IMR-90 (cell line): Measurements from ENCODE around the gene ROM1. TPM values are rescaled to one million over a fixed set of nuclear protein-coding genes. Genes with fewer than 3 reads are reported as not detected.

Experiments
- ATAC-seq: fragments of 200-7000 bp; cut with Tn5 transposase; 2 replicates; pipeline ENCODE4 v1.9.1; 2020; ENCODE audit warnings: low read depth, mild to moderate bottlenecking, moderate library complexity
- BruUV-seq: library from RNA; stranded (reverse); fragments of 400-500 nt; replicated peaks from 2 replicates; lab custom pipeline; 2021; lab: Mats Ljungman, UMichigan
- CTCF ChIA-PET: fragments of 300-600 bp; formaldehyde crosslinking; extraction: SDS; loops from one replicate; lab custom pipeline; 2021; ENCODE audit warnings: antibody characterized with exemption; lab: Yijun Ruan, JAX
- POLR2A ChIA-PET: fragments of 300-600 bp; sonication (Branson Sonifier 250); formaldehyde crosslinking; loops from one replicate; lab custom pipeline; 2022; ENCODE audit warnings: antibody characterized with exemption; ENCODE audit not compliant: unreplicated experiment; lab: Charles Lee
- DNase-seq: peaks from one replicate; pipeline ENCODE4 v3.0.0; 2013
- H2AFZ ChIP-seq: replicated peaks from 2 replicates; pipeline ENCODE3; 2013; ENCODE audit warnings: low read length, mild to moderate bottlenecking; ENCODE audit not compliant: poor library complexity
- H2AK5ac ChIP-seq: 2 replicates; pipeline ENCODE4 v1.6.1; 2013; ENCODE audit warnings: low read depth, low read length, inconsistent platforms
- H2AK9ac ChIP-seq: replicated peaks from 2 replicates; pipeline ENCODE3; 2013; ENCODE audit warnings: mild to moderate bottlenecking, low read depth, low read length, moderate library complexity; ENCODE audit not compliant: poor library complexity
- H2BK120ac ChIP-seq: 2 replicates; pipeline ENCODE4 v1.6.1; 2013; ENCODE audit warnings: low read depth, low read length, inconsistent platforms
- H2BK15ac ChIP-seq: 3 replicates; pipeline ENCODE4 v1.6.1; 2013; ENCODE audit warnings: low read depth, low read length, inconsistent platforms
- H2BK20ac ChIP-seq: 2 replicates; pipeline ENCODE4 v1.6.1; 2013; ENCODE audit warnings: low read depth, mild to moderate bottlenecking, inconsistent platforms, low read length, moderate library complexity
- H2BK5ac ChIP-seq: 2 replicates; pipeline ENCODE4 v1.6.1; 2013; ENCODE audit warnings: mild to moderate bottlenecking, low read depth, low read length, inconsistent platforms; ENCODE audit not compliant: poor library complexity, severe bottlenecking
- H3K14ac ChIP-seq: replicated peaks from 2 replicates; pipeline ENCODE4 v1.6.1; 2013; ENCODE audit warnings: low read depth, low read length, inconsistent platforms
- H3K18ac ChIP-seq: 2 replicates; pipeline ENCODE4 v1.6.1; 2013; ENCODE audit warnings: low read depth, low read length, control low read depth
- H3K23ac ChIP-seq: 2 replicates; pipeline ENCODE4 v1.6.1; 2013; ENCODE audit warnings: low read depth, low read length, inconsistent platforms
- H3K27ac ChIP-seq: 2 replicates; pipeline ENCODE4 v1.5.1; 2013; ENCODE audit warnings: mild to moderate bottlenecking, control low read depth, low read length; ENCODE audit not compliant: insufficient read depth
- H3K27me3 ChIP-seq: 2 replicates; pipeline ENCODE4 v1.6.1; 2013; ENCODE audit warnings: low read length; ENCODE audit not compliant: control insufficient read depth, insufficient read depth
- H3K36me3 ChIP-seq: 2 replicates; pipeline ENCODE4 v1.6.1; 2013; ENCODE audit warnings: low read length, mixed read lengths; ENCODE audit not compliant: control insufficient read depth, insufficient read depth
- H3K4ac ChIP-seq: 2 replicates; pipeline ENCODE4 v1.6.1; 2013; ENCODE audit warnings: low read depth, low read length, inconsistent platforms
- H3K4me1 ChIP-seq: 2 replicates; pipeline ENCODE4 v1.6.1; 2013; ENCODE audit warnings: low read length, mixed read lengths; ENCODE audit not compliant: control insufficient read depth, insufficient read depth
- H3K4me2 ChIP-seq: 2 replicates; pipeline ENCODE4 v1.6.1; 2013; ENCODE audit warnings: low read depth, mild to moderate bottlenecking, control low read depth, low read length, moderate library complexity
- H3K4me3 ChIP-seq: 2 replicates; pipeline ENCODE4 v1.5.1; 2013; ENCODE audit warnings: low read depth, mild to moderate bottlenecking, control low read depth, low read length, moderate library complexity; ENCODE audit not compliant: insufficient read depth
- H3K56ac ChIP-seq: 2 replicates; pipeline ENCODE4 v1.6.1; 2013; ENCODE audit warnings: low read length, inconsistent platforms; ENCODE audit not compliant: insufficient read depth; ENCODE audit errors: extremely low read depth
- H3K79me1 ChIP-seq, 2 experiments: 2 replicates each; pipeline ENCODE4 v1.6.1; 2013; ENCODE audit warnings: low read length in 2 of 2, inconsistent platforms in 1 of 2, low read depth in 1 of 2
- H3K9ac ChIP-seq: 2 replicates; pipeline ENCODE4 v1.6.1; 2013; ENCODE audit warnings: low read depth, low read length, control low read depth
- H3K9me1 ChIP-seq: 2 replicates; pipeline ENCODE4 v1.6.1; 2013; ENCODE audit warnings: low read length, inconsistent platforms; ENCODE audit not compliant: insufficient read depth
- H3K9me3 ChIP-seq: 2 replicates; pipeline ENCODE4 v1.6.1; 2013; ENCODE audit warnings: low read length; ENCODE audit not compliant: control insufficient read depth, insufficient read depth
- H4K20me1 ChIP-seq: 2 replicates; pipeline ENCODE4 v1.6.1; 2013; ENCODE audit warnings: low read length, inconsistent platforms; ENCODE audit not compliant: insufficient read depth
- H4K5ac ChIP-seq: 2 replicates; pipeline ENCODE4 v1.6.1; 2013; ENCODE audit warnings: mild to moderate bottlenecking, low read depth, low read length, control low read depth
- H4K8ac ChIP-seq, 2 experiments: 2 replicates each; pipeline ENCODE4 v1.6.1; 2013; ENCODE audit warnings: low read depth in 2 of 2, low read length in 2 of 2, control low read depth in 1 of 2, inconsistent platforms in 1 of 2
- H4K91ac ChIP-seq: 2 replicates; pipeline ENCODE4 v1.6.1; 2013; ENCODE audit warnings: low read depth, low read length, inconsistent platforms; ENCODE audit not compliant: insufficient read depth
- BHLHE40 ChIP-seq: fragments of 150-350 bp; IDR thresholded peaks from 2 replicates; pipeline ENCODE4 v1.6.1; 2016; ENCODE audit warnings: mild to moderate bottlenecking, low read depth, low read length
- CTCF ChIP-seq: conservative IDR thresholded peaks from 2 replicates; pipeline ENCODE4 v1.5.1; 2012; ENCODE audit warnings: mild to moderate bottlenecking, low read depth, low read length, improper control_type of control experiment
- ELK1 ChIP-seq: fragments of 150-350 bp; IDR thresholded peaks from 2 replicates; pipeline ENCODE4 v1.6.1; 2016; ENCODE audit warnings: low read depth, mild to moderate bottlenecking, low read length, moderate library complexity, borderline replicate concordance
- FOS ChIP-seq: fragments of 150-350 bp; IDR thresholded peaks from 2 replicates; pipeline ENCODE4 v1.6.1; 2016; ENCODE audit warnings: low read depth, low read length
- MAFK ChIP-seq: IDR thresholded peaks from 2 replicates; pipeline ENCODE4 v1.6.1; 2012; ENCODE audit warnings: low read depth, low read length, improper control_type of control experiment
- MAZ ChIP-seq: IDR thresholded peaks from 2 replicates; pipeline ENCODE4 v1.6.1; 2012; ENCODE audit warnings: low read depth, mild to moderate bottlenecking, low read length, improper control_type of control experiment, moderate library complexity, borderline replicate concordance
- NFE2L2 ChIP-seq: fragments of 150-350 bp; IDR thresholded peaks from 2 replicates; pipeline ENCODE4 v1.6.1; 2016; ENCODE audit warnings: low read depth, mild to moderate bottlenecking, low read length
- POLR2A ChIP-seq: IDR thresholded peaks from 2 replicates; pipeline ENCODE4 v1.6.1; 2012; ENCODE audit warnings: mild to moderate bottlenecking, low read depth, low read length
- RAD21 ChIP-seq: IDR thresholded peaks from 2 replicates; pipeline ENCODE4 v1.6.1; 2012; ENCODE audit warnings: low read length, improper control_type of control experiment
- RCOR1 ChIP-seq: IDR thresholded peaks from 2 replicates; pipeline ENCODE4 v1.6.1; 2012; ENCODE audit warnings: mild to moderate bottlenecking, low read length, improper control_type of control experiment; ENCODE audit not compliant: insufficient replicate concordance
- SMC3 ChIP-seq: fragments of 150-350 bp; IDR thresholded peaks from 2 replicates; pipeline ENCODE4 v1.6.1; 2016; ENCODE audit warnings: low read depth, mild to moderate bottlenecking, antibody characterized with exemption, low read length, moderate library complexity
- USF2 ChIP-seq: fragments of 150-350 bp; IDR thresholded peaks from 2 replicates; pipeline ENCODE4 v1.6.1; 2017; ENCODE audit warnings: mild to moderate bottlenecking, antibody characterized with exemption, low read length, low read depth
- WGBS, 2 experiments: methylation state at CpG; one replicate each; pipeline versions ENCODE4 v1.1.5 to v1.1.7; 2013; ENCODE audit warnings: missing lambda C conversion rate in 2 of 2; ENCODE audit not compliant: insufficient read length in 1 of 2; ENCODE audit errors: extremely low coverage in 2 of 2; 5-methylcytosine and 5-hydroxymethylcytosine counted together
- dilution Hi-C: fragments of 300-500 bp; cut with HindIII; formaldehyde crosslinking; loops from one replicate; pipeline ENCODE4 v1.14.3; 2018; ENCODE audit warnings: low sequenced_read_pairs; ENCODE audit not compliant: unreplicated experiment
- in situ Hi-C: fragments of 300-500 bp; cut with MboI; formaldehyde crosslinking; loops from 3 replicates; pipeline ENCODE4 v1.14.3; 2019; ENCODE audit warnings: low sequenced_read_pairs, inconsistent platforms, mixed read lengths
- intact Hi-C: fragments of 100-400 bp; cut with micrococcal nuclease; formaldehyde crosslinking; loops from 2 replicates; pipeline ENCODE4 v1.10.0; 2022
- polyA plus RNA-seq, 3 experiments: library from polyadenylated mRNA; depleted of rRNA; stranded (reverse); fragments of >200 nt; gene quantifications; 2 replicates each; pipeline ENCODE4 v1.2.3, GENCODE V29; 2012; ENCODE audit warnings: low replicate concordance in 1 of 3
- total RNA-seq: library from RNA; depleted of rRNA; stranded (reverse); fragments of >200 nt; gene quantifications from 2 replicates; pipeline ENCODE4 v1.2.3, GENCODE V29; 2012

ROM1 gene
- total and polyA plus RNA-seq, 2 of the 4 experiments (the other 2 are of a cell fraction), result 2.2 to 2.5 TPM

GRCh38 chr11:62605467-62605866 lies 7.6 kb upstream of the ROM1 start:
- Histone ChIP-seq H2BK15ac (no peak overlapping the region), H4K8ac (no peak overlapping the region), H3K4me1 (peaks cover 3% of the 10 kb centered on the region; the same call in 1 of the 2 replicates), H2AK9ac (no peak overlapping the region), H3K9me3 (no peaks in the 10 kb centered on the region), H3K4me3 (no peak overlapping the region), H3K36me3 (peaks cover 31% of the 10 kb centered on the region), H2BK20ac (no peak overlapping the region), H3K79me1 (peaks cover 5 to 13% of the 10 kb centered on the region in 2 experiments; a peak in 2 of 4 replicates), H3K23ac (no peak overlapping the region), H3K18ac (no peak overlapping the region), H3K4ac (no peak overlapping the region), H2AK5ac (no peak overlapping the region), H2BK5ac (no peak overlapping the region), H3K9ac (no peak overlapping the region), H4K91ac (no peak overlapping the region), H4K20me1 (peaks cover 2% of the 10 kb centered on the region; the same call in 1 of the 2 replicates), H3K27me3 (no peaks in the 10 kb centered on the region), H3K4me2 (no peak overlapping the region), H2AFZ (no peak overlapping the region), H3K27ac (no peak overlapping the region), H3K9me1 (peaks cover 5% of the 10 kb centered on the region), H2BK120ac (no peak overlapping the region), H3K56ac (no peak overlapping the region), H3K14ac (no peak overlapping the region), H4K5ac (no peak overlapping the region)
- in situ Hi-C loops, result no loop called here
- ChIA-PET CTCF (no interaction called here), POLR2A (interaction anchor here (0.5 kb wide), 1 partner anchor 19 kb away, joined by 3 read pairs; no protein-coding TSS in a partner anchor)
- BruUV-seq, result no TSS peak
- no peak for ATAC-seq
- DNase-seq, result no peak
- dilution Hi-C loops, result no loop called here
- intact Hi-C loops, result no loop called here
- no CpG with 5 or more reads among the region's 6 CpGs for WGBS, 2 experiments
- no peak for TF ChIP-seq ELK1
- TF ChIP-seq SMC3, result no peak
- no peak for TF ChIP-seq MAZ
- no peak for TF ChIP-seq BHLHE40
- no peak for TF ChIP-seq FOS
- TF ChIP-seq NFE2L2, result no peak
- TF ChIP-seq RCOR1, result no peak
- TF ChIP-seq MAFK, result no peak
- TF ChIP-seq CTCF, result no peak
- TF ChIP-seq POLR2A, result no peak
- TF ChIP-seq USF2, result no peak
- no peak for TF ChIP-seq RAD21
